K562 treated with DMSO at 1 percent for 24 hours (cell line): ENCODE data around the gene GRIP2. TPM values are rescaled to one million over a fixed set of nuclear protein-coding genes. Genes with fewer than 3 reads are reported as not detected.

ENCODE experiments used
- total RNA-seq: library from RNA; unstranded; fragments of 300-600 nt; gene quantifications from 2 replicates; pipeline ENCODE4 v1.2.3, GENCODE V29; 2022; ENCODE audit warnings: low read depth; ENCODE audit not compliant: insufficient read depth

GRIP2 gene
- not detected in 2 replicates for total RNA-seq

DNA sequence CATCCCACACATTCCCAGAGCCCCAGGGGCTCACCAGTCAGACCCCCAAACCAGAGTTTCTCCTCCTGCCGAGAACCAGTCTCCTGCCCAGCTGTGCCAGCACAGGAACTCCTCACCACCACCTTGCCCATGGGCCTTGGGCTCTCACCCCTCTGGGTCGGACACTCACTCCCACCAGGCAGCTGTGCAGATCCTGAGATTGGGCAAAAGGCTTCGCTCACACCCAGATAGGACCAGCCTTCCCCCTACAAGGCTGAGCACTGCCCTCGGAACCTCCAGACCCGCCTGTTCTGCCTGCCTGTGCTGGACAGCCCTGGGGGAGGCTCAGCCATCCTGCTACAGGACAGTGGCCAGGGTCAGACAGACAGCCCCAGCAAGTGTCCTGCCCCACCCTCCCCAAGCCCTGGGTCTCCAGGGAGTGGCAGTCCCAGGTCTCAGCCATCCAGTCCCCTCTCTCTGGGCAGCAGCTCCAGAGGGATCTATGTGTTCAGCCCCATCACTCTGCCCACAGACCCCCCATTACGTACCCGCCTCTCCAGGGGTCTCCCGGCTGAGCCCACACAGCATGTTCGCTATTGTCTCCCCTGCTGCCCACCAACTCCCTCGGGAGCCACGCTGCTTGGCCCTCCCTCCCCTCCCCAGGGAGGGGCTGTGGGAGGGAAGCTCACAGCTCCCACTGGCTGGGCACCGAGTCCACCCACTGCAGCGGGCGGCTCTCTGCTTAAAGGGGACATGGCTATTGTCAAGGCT is at the start of gene GRIP2:
TSS of gene GRIP2 (minus strand) at position 601 of the 750 bp plus-strand sequence. CDS start at position 567, 34 bp downstream.

Other genes starting within 250 kb of the GRIP2 start
- gene SLC6A6, start 137.7 kb downstream of the GRIP2 start, total RNA-seq: 47.7 and 48.0 TPM in 2 replicates
- 15.5 and 25.8 TPM in 2 replicates for gene CCDC174, start 111.4 kb upstream of the GRIP2 start, total RNA-seq
- gene C3orf20, start 134.8 kb upstream of the GRIP2 start, total RNA-seq: 0.12 TPM in 1 of 2 replicates, not detected in the other